Measurements from ENCODE around the gene AWAT1.

- TF ChIP-seq CTCF (IDR thresholded peaks at IDR 0.05) = no peak
- no peak for TF ChIP-seq POLR2A (IDR thresholded peaks at IDR 0.05)
These were observed 21.0 kb downstream of the AWAT1 start for GRCh38 chrX:70255452-70255851.

Measured in heart left ventricle (tissue), 13 donors.